T-helper 1 cell treated with Interleukin-12 subunit alpha and Interleukin-12 subunit beta and Interleukin-4 antibody, amounts not matched to agents 30 ng/mL and 1 ng/mL, for 36 hours (primary cell): Measurements from ENCODE around the gene CCDC142. TPM values are rescaled to one million over a fixed set of nuclear protein-coding genes. Genes with fewer than 3 reads are reported as not detected.

Experiments used
- intact Hi-C: fragments of 100-400 bp; cut with micrococcal nuclease; formaldehyde crosslinking; loops from one replicate; pipeline ENCODE4 v1.15.1; 2024
- total RNA-seq: library from RNA; stranded (reverse); gene quantifications from 2 replicates; pipeline ENCODE4 v1.2.3, GENCODE V29; 2022

CCDC142 gene
- total RNA-seq, 1 donor from 2014 or later, result 38.1 TPM

- intact Hi-C loops, result loop anchor here (1.0 to 5.0 kb wide), 2 partner anchors 16 to 1208 kb away; partner anchors contain the start of gene EGR4
Measured at GRCh38 chr2:74499940-74500577, 17.3 kb upstream of the CCDC142 start.

DNA sequence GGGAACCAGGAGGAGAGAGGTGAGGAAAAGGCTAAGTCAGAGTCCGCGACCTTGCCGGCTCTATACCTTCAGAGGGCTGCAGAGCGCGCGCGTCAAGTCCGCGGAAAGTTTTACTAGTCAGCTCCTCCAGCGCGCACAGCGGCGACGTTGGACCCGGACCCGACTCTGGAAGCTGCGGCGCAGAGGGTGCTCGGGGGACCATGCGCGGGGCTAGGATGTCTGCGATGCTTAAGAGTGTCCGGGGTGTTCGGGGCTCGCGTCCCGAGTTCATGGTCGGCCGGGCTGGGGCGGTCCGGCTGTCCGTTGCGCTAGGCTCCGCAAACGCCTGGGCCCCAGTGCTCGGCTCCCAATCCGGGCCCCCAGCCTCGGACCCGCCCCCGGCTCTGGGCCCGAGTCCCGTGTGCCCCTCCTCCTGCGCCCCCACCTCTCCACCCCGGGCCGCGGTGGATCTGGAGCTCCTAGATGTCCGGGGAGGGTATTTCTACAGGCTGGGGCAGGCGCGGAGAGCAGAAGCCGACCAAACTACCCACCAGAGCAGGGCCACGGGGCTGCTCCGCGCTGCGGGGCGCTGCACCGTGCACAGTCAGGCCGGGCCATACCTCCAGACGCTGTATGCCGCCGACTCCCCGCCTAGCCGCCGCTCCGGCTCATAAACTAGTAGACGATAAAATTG lies 16.6 kb upstream of the CCDC142 start, which contains the start of gene LBX2:
LBX2 (minus strand) TSS at position 337 of the 673 bp plus-strand sequence; CDS start at position 271, 66 bp downstream.
- intact Hi-C loops, result loop anchor here (1.0 kb wide), 1 partner anchor 17 kb away; no protein-coding TSS in a partner anchor

DNA sequence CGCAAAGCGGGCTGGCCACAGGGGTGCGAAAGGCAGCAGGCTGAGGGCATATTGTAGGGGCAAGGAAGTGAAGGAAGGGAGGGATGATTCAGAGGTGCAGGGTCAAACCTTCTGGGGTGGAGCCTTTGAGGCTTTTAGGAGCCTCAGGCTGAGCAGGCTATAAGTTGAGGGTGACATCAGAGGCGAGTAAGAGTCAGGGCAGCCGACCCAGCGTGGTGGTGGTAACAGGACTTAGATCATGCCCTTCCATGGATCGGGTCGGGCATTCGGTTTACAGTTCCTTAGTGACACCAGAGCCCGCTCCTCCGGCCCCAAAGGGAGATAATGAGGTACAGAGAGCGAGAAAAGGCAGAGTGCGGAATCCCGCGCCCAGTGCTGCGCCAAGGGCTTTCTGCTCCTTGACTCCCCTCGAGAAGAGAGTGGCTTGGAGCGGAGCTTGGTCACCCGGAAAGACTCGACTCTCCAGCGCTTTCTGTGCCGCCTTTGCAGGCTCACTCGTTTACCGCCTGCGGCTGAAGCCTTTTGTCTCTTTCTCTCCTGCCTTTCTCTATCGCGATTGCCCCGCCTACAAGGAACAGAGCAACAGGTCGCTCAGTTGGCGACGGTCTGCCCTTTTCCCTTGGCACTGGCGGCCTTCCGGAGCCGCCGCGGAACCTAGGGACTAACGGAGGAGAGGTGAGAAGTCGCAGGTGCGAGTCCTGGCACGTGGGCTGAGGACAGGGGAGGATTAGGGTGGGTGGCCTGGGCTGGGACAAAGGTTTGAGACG lies 15.9 kb upstream of the CCDC142 start:
- intact Hi-C loops, result loop anchor here (1.0 kb wide), 5 partner anchors 9 to 89 kb away; partner anchors contain the start of genes AUP1, HTRA2, PCGF1 and TTC31

DNA sequence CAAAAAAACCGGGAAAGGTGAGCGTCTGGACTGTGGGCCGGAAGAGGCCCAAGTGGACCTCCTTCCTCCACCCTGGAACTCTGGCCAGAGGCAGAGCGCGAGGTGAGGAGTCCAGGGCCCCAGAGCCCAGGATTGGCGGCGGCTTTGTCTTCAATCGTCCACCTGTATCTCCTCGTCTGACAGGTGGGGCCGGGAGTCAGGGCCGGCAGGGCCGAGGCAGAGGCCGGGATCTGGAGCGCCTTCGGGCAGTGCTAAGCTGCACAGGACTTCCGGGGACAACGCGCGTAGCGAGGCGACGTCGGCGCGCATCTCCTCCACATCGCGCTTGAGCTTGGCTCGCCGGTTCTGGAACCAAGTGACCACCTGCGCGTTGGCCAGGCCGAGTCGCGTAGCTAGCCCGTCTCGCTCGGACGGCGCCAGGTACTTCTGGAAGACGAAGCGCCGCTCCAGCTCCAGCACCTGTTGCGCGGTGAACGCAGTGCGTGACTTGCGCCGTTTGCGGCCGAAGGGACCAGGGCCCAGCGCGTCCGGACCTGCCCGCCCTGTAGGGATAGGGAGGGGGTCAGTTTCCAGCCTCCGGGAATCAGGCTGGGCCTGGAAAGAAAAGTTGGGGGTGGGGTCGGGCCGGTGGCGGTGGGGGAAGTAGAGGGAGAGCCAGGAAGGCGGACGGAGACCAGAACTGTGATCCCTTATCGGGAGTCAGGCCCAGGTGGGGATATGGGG lies 15.1 kb upstream of the CCDC142 start:
- intact Hi-C loops, result loop anchor here (1.0 kb wide), 4 partner anchors 9 to 89 kb away; partner anchors contain the start of genes AUP1, HTRA2, PCGF1 and TTC31

GRCh38 chr2:74496997-74497776 lies 14.4 kb upstream of the CCDC142 start:
- intact Hi-C loops, result no loop called here

GRCh38 chr2:74495440-74495839 lies 12.6 kb upstream of the CCDC142 start:
- intact Hi-C loops, result no loop called here

DNA sequence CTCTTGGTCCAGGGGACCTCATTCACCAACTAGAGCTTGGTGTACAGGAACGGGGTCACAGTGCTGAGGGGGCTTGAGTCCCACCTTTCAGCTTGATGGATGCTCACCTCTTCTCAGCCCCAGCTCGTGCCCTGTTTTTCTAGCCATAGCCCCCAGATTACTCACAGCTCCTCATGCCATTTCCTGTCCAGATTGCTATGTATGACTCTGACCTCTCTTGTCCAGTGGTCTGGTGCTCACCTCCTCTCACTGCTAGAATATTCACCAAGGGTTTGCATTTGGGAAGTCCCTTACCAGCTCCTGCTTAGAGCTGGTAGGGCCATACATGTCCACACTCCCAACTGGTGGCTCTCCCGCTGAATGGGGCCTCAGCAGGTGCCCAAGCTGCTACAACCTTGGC lies 10.7 kb upstream of the CCDC142 start:
- intact Hi-C loops, result no loop called here

GRCh38 chr2:74491648-74492544 lies 9.1 kb upstream of the CCDC142 start:
- intact Hi-C loops, result no loop called here

DNA sequence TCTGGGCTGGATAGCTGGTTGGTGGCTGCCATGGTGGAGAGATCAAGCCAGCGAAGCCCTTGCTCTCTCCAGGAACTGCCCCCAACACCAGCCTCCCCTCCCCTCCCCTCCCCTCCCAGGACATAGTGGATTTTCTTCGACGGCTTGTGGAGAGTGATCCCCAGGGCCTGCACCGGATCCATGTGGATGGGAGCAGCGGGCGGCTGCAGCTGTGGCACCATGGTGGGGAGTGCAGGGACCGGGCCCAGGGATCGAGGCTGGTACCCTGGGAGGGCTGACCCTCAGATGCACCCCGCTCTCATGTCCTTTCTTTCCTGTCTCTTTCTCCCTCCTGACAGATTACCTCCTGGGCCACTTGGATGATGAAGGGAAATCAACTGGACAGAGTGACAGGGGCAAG lies 7.1 kb upstream of the CCDC142 start:
- intact Hi-C loops, result no loop called here

DNA sequence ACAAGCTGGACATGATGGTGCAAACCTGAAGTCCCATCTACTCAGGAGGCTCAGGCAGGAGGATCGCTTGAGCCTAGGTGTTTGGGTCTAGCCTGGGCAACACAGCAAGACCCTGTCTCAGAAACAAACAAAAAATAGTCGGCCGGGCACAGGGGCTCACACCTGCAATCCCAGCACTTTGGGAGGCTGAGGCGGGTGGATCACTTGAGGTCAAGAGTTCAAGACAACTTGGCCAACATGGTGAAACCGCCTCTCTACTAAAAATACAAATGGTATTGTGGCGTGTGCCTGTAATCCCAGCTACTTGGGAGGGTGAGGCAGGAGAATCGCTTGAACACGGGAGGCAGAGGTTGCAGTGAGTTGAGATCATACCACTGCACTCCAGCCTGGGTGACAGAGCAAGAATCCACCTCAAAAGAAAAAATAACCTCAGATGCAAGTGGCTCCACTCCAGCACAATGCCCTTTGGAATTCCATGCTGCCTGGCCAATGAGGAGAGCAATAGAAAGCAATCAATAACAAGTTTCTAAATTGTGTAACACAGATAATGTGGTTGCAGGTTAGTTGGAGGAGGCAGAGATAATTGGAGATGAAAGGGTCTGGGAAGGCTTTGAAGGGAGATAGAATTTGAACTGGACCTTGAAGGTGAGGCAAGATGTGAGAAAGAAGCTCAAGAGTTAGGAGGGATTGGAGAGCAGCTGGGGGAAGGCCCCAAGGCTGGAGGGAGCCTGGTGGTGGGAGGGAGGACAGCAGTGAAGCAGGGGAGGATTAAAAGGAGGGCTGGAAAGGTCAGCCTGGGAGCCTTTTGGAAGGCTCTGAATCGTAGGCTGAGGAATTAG lies 6.1 kb upstream of the CCDC142 start:
- intact Hi-C loops, result no loop called here

DNA sequence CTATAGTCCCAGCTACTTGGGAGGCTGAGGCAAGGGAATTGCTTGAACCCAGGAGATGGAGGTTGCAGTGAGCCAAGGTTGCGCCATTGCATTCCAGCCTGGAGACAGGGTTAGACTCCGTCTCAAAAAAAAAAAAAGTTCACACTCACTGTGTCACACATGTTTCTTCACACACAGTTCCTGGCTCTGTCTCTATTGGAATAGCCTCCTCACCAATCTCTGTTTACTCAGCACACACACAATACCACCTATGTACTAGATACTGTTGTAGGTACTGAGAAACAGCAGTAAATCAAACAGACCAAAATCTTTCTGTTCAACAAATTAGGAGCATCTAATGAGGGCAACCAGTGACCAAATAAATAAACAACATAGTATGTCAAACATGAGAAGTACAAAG lies 3.3 kb upstream of the CCDC142 start:
- intact Hi-C loops, result no loop called here

- intact Hi-C loops, result loop anchor here (1.0 to 2.0 kb wide), 16 partner anchors 11 to 746 kb away; partner anchors contain the start of genes AUP1, C2orf81, DOK1 and HTRA2
Measured at GRCh38 chr2:74483675-74484164, 922 bp upstream of the CCDC142 start.

DNA sequence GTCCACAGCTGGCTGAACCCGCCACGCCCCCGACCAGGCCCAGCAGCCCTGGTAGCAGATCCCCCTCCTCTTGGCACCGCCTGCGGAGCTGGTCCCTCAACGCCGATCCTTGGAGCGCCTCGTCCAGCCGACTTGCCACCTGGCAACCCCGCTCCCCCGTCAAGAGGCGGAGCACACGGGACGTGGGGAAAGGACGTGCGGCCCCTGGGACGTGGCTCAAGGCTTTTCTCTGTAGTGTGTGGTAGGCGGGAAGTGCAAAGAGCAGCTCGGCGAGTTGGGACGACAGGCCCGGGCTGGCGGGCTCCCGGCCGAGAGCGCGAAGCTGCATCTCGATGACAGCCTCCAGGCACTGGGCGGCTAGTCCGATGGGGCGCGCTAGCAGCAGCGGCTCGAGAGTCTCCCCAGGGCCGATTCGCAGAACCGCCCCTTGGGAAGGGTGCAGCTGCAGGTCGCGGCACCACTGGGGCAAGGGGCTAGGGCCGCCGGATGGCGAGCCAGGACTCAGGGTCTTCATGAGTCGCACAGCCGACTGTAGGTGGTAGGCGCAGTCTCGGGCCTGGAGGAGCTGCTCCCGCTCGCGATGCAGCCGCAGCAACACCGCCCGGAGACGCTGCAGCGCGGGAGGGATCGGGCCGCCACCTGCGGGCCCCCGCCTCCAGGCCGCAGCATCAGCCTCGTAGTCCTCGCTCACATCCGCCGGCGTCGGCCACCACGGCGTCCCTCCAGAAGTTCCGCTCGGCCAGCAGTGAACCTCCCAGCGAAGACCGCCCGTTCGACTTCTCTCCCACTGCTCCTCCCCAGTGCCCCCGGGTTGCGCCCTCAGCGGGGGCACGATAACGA lies 617 bp downstream of the CCDC142 start:
- intact Hi-C loops, result loop anchor here (2.0 kb wide), 1 partner anchor 47 kb away; the partner anchor contains the start of genes AUP1 and HTRA2

DNA sequence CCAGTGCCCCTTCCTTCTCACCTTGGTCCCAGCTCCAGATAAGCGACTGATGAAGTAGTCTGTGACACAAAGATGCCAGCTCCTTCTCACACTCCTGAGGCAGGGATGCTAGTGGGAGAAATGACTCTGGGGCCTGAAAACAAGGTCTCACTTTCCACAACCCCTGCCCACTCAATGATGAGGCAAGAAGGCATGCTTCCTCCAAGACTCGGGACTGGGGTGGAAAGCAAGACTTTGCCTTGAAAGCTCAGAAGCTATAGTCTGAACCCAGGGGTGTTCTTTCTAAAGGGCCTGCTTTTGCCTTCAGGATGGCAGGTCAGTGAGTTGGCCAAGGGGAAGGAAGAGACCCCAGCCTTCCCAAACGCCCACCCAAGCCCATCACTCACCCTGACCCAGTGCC lies 1.4 kb downstream of the CCDC142 start:
- intact Hi-C loops, result no loop called here

DNA sequence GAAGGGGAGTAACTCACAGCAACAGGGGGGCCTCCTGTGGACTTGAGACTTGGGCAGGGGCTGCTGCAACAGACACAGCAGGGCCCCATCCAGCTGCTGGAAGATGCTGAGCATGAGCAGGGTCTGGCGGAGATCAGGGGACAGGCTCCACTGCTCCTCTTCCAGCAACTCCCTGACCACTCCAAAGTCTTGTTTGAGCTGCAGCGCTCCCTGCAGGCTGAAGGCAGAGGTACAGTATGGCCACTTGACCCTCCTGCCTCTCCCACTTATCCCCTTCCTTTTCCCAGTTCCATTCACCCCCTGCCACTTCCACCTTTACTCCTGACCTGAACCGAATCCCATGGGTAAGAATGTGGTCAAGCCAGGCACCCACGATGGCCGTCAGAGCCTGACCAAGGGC lies 7.9 kb downstream of the CCDC142 start:
- intact Hi-C loops, result loop anchor here (5.0 kb wide), 1 partner anchor 1243 kb away; the partner anchor contains the start of genes CCT7 and PRADC1

DNA sequence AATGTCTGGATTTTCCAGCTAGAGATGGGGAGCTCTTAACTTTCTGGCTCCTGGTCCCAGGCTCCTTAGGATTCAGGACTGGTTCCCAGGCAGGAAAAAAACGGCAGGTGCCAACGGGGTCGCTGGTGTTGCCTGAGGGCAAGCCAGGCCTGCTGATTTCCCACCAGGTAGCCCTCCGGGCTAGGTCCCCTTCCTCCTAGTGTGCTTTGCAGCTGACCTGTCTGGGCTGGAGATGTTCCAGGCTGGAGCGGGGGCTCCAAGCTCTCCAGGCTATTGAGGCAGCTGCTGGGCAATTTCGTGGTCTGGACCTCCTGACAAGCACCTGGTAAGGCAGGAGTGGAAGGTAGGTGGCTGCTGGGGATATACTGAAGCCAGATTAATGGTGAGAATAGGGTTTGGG lies 8.3 kb downstream of the CCDC142 start:
- intact Hi-C loops, result loop anchor here (5.0 kb wide), 1 partner anchor 1242 kb away; the partner anchor contains the start of genes CCT7 and PRADC1

GRCh38 chr2:74472945-74473258 lies 9.9 kb downstream of the CCDC142 start:
- intact Hi-C loops, result loop anchor here (1.0 to 5.0 kb wide), 11 partner anchors 9 to 1241 kb away; partner anchors contain the start of genes AUP1, C2orf81, CCT7 and HTRA2
